Measurements from ENCODE around the gene ATP6V1E1. TPM values are rescaled to one million over a fixed set of nuclear protein-coding genes. Genes with fewer than 3 reads are reported as not detected.
A peak's percentile ranks its signal among the peaks of the same experiment; 100 is the strongest.

The ATP6V1E1 gene
- total and polyA plus RNA-seq, 9 of the 15 experiments (the other 6 are each of a cell fraction or from before 2014, with no cell fraction given) = 122 to 249 (median 179) TPM

GRCh38 chr22:17638432-17639246, 10.1 kb upstream of the ATP6V1E1 start, which contains the start of gene BCL2L13 (continued):
- TF ChIP-seq SAFB (IDR thresholded peaks at IDR 0.05; ENCODE audit: borderline replicate concordance, low read depth, low read length) = no peak; the same call in 1 of the 2 replicates
- TF ChIP-seq PTTG1 (tag; IDR thresholded peaks at IDR 0.05; ENCODE audit: low read depth) = no peak
- no peak for TF ChIP-seq RERE (CRISPR knock-in tag; IDR thresholded peaks at IDR 0.05; ENCODE audit: borderline replicate concordance)
- TF ChIP-seq XRCC4 (IDR thresholded peaks at IDR 0.05; ENCODE audit: extremely low read depth, insufficient read depth, insufficient read length) = no peak
- TF ChIP-seq FOXJ2 (tag; IDR thresholded peaks at IDR 0.05) = 0 out of 2 replicates have a peak, but pooled peaks have one; percentile 17
- TF ChIP-seq HDAC2 (IDR thresholded peaks at IDR 0.05) = no peak; the same call in 1 of the 2 replicates
- TF ChIP-seq BCLAF1 (IDR thresholded peaks at IDR 0.05; ENCODE audit: borderline replicate concordance in 1 of 2, control insufficient read depth in 1 of 2, low read depth in 2 of 2, low read length in 1 of 2) = no peak
- TF ChIP-seq TCF7L2 (IDR thresholded peaks at IDR 0.05; ENCODE audit: low read depth, low read length) = no peak
- peak; percentile 86 for TF ChIP-seq GTF2A2 (tag; IDR thresholded peaks at IDR 0.05)
- peak; percentile 89 for TF ChIP-seq NR1H2 (CRISPR knock-in tag; IDR thresholded peaks at IDR 0.05)
- no peak for TF ChIP-seq MECOM (CRISPR knock-in tag; IDR thresholded peaks at IDR 0.05)
- TF ChIP-seq DDX20 (tag; IDR thresholded peaks at IDR 0.05; ENCODE audit: low read depth) = no peak
- TF ChIP-seq POLR2A (conservative IDR thresholded peaks at IDR 0.05) = peak; percentile 99
- TF ChIP-seq CREB1 (IDR thresholded peaks at IDR 0.05) = peak; percentile 91
- peak; percentile 88 for TF ChIP-seq CREB1 (CRISPR knock-in tag; IDR thresholded peaks at IDR 0.05)
- no peak for TF ChIP-seq ZKSCAN3 (CRISPR knock-in tag; IDR thresholded peaks at IDR 0.05)
